HEK293 (cell line): ENCODE measurements around the gene UBE2M.

Experiments used
- CTCF ChIA-PET: fragments of 350-600 bp; formaldehyde crosslinking; extraction: SDS; loops from one replicate; lab custom pipeline; 2021; ENCODE audit warnings: antibody characterized with exemption; lab: Yijun Ruan, JAX
- POLR2A ChIA-PET: fragments of 300-600 bp; formaldehyde crosslinking; extraction: SDS; loops from one replicate; lab custom pipeline; 2020; ENCODE audit warnings: antibody characterized with exemption, inconsistent platforms; lab: Yijun Ruan, JAX
- H3K27ac ChIP-seq: fragments of 200-500 bp; sonication (Bioruptor generic); 2 replicates; pipeline ENCODE4 v1.5.1; 2014; ENCODE audit warnings: low read depth, low read length, control low read depth, inconsistent platforms; ENCODE audit errors: extremely low read depth
- H3K36me3 ChIP-seq, 2 experiments: fragments of 200-500 bp in 1 of 2; sonication (Bioruptor generic) in 1 of 2; 1 replicate in 1 of 2; 2 replicates in 1 of 2; pipeline ENCODE4 v1.5.1; 2014 to 2017; ENCODE audit warnings: inconsistent platforms in 2 of 2, low read length in 2 of 2; ENCODE audit not compliant: control insufficient read depth in 2 of 2, insufficient read depth in 1 of 2
- H3K4me1 ChIP-seq: fragments of 200-500 bp; sonication (Bioruptor generic); 2 replicates; pipeline ENCODE4 v1.5.1; 2014; ENCODE audit warnings: mild to moderate bottlenecking, low read length, inconsistent platforms; ENCODE audit not compliant: control insufficient read depth, insufficient read depth
- H3K4me3 ChIP-seq: 2 replicates; pipeline ENCODE4 v1.5.1; 2011; ENCODE audit warnings: low read depth, mild to moderate bottlenecking, control low read depth, low read length, moderate library complexity
- H3K9me3 ChIP-seq: fragments of 200-500 bp; sonication (Bioruptor generic); 2 replicates; pipeline ENCODE4 v1.5.1; 2014; ENCODE audit warnings: low read depth, low read length, inconsistent platforms; ENCODE audit not compliant: control insufficient read depth, insufficient read depth
- AEBP2 ChIP-seq: fragments of 450-650 bp; formaldehyde crosslinking; IDR thresholded peaks from 2 replicates; pipeline ENCODE4 v1.5.1; 2016; ENCODE audit warnings: missing biosample characterization, missing genetic modification characterization, borderline replicate concordance
- ATF2 ChIP-seq: fragments of 450-650 bp; formaldehyde crosslinking; IDR thresholded peaks from 2 replicates; pipeline ENCODE4 v1.5.1; 2016; ENCODE audit warnings: missing biosample characterization, missing genetic modification characterization, low read depth
- EGR2 ChIP-seq: fragments of 450-650 bp; formaldehyde crosslinking; IDR thresholded peaks from 2 replicates; pipeline ENCODE4 v1.5.1; 2016; ENCODE audit warnings: low read depth, missing biosample characterization, missing genetic modification characterization
- FEZF1 ChIP-seq: fragments of 450-650 bp; formaldehyde crosslinking; IDR thresholded peaks from 2 replicates; pipeline ENCODE4 v1.5.1; 2016; ENCODE audit warnings: missing biosample characterization, missing genetic modification characterization
- GLI2 ChIP-seq: fragments of 450-650 bp; formaldehyde crosslinking; IDR thresholded peaks from 2 replicates; pipeline ENCODE4; 2017; ENCODE audit warnings: missing biosample characterization, missing genetic modification characterization, low read depth, borderline replicate concordance
- GLI4 ChIP-seq: fragments of 450-650 bp; formaldehyde crosslinking; IDR thresholded peaks from 2 replicates; pipeline ENCODE4 v1.5.1; 2016; ENCODE audit warnings: missing biosample characterization, missing genetic modification characterization
- KLF10 ChIP-seq: fragments of 450-650 bp; IDR thresholded peaks from 2 replicates; pipeline ENCODE4 v1.5.1; 2018; ENCODE audit warnings: missing biosample characterization, mild to moderate bottlenecking, missing genetic modification characterization
- KLF7 ChIP-seq: fragments of 450-650 bp; formaldehyde crosslinking; IDR thresholded peaks from 2 replicates; pipeline ENCODE4 v1.5.1; 2016; ENCODE audit warnings: missing biosample characterization, missing genetic modification characterization, borderline replicate concordance
- OSR2 ChIP-seq: fragments of 450-650 bp; formaldehyde crosslinking; IDR thresholded peaks from 2 replicates; pipeline ENCODE4 v1.5.1; 2016; ENCODE audit warnings: missing biosample characterization, missing genetic modification characterization
- SALL2 ChIP-seq: fragments of 450-650 bp; formaldehyde crosslinking; IDR thresholded peaks from 2 replicates; pipeline ENCODE4 v1.5.0; 2017; ENCODE audit warnings: missing biosample characterization, mild to moderate bottlenecking, missing genetic modification characterization, borderline replicate concordance
- YY2 ChIP-seq: fragments of 450-650 bp; formaldehyde crosslinking; IDR thresholded peaks from 2 replicates; pipeline ENCODE4 v1.5.1; 2016; ENCODE audit warnings: missing biosample characterization, missing genetic modification characterization
- ZBTB1 ChIP-seq: fragments of 450-650 bp; formaldehyde crosslinking; IDR thresholded peaks from 2 replicates; pipeline ENCODE4 v1.5.1; 2016; ENCODE audit warnings: missing biosample characterization, missing genetic modification characterization
- ZBTB10 ChIP-seq: fragments of 450-650 bp; formaldehyde crosslinking; IDR thresholded peaks from 2 replicates; pipeline ENCODE4 v1.5.1; 2016; ENCODE audit warnings: missing biosample characterization, missing genetic modification characterization
- ZBTB21 ChIP-seq: fragments of 450-650 bp; formaldehyde crosslinking; IDR thresholded peaks from 2 replicates; pipeline ENCODE4 v1.5.1; 2017; ENCODE audit warnings: missing biosample characterization, missing genetic modification characterization
- ZBTB26 ChIP-seq: fragments of 450-650 bp; formaldehyde crosslinking; optimal IDR thresholded peaks from 2 replicates; pipeline ENCODE3; 2016; ENCODE audit warnings: missing biosample characterization, mild to moderate bottlenecking, missing genetic modification characterization
- ZBTB8A ChIP-seq: fragments of 450-650 bp; formaldehyde crosslinking; IDR thresholded peaks from 2 replicates; pipeline ENCODE4 v1.5.1; 2016; ENCODE audit warnings: missing biosample characterization, missing genetic modification characterization
- ZFP3 ChIP-seq: fragments of 450-650 bp; formaldehyde crosslinking; IDR thresholded peaks from 2 replicates; pipeline ENCODE4 v1.5.1; 2016; ENCODE audit warnings: low read depth, missing biosample characterization, missing genetic modification characterization
- ZNF112 ChIP-seq: fragments of 450-650 bp; formaldehyde crosslinking; IDR thresholded peaks from 2 replicates; pipeline ENCODE4 v1.5.0; 2017; ENCODE audit warnings: missing biosample characterization, missing genetic modification characterization
- ZNF391 ChIP-seq: fragments of 450-650 bp; formaldehyde crosslinking; IDR thresholded peaks from 2 replicates; pipeline ENCODE4 v1.5.1; 2016; ENCODE audit warnings: low read depth, missing biosample characterization, missing genetic modification characterization, borderline replicate concordance
- ZNF510 ChIP-seq: fragments of 450-650 bp; formaldehyde crosslinking; IDR thresholded peaks from 2 replicates; pipeline ENCODE4 v1.5.1; 2018; ENCODE audit warnings: mild to moderate bottlenecking, missing genetic modification characterization, missing biosample characterization; ENCODE audit not compliant: insufficient replicate concordance
- ZNF624 ChIP-seq: fragments of 450-650 bp; formaldehyde crosslinking; IDR thresholded peaks from 2 replicates; pipeline ENCODE4 v1.5.1; 2017; ENCODE audit warnings: missing biosample characterization, missing genetic modification characterization
- ZNF747 ChIP-seq: fragments of 450-650 bp; formaldehyde crosslinking; IDR thresholded peaks from 2 replicates; pipeline ENCODE4 v1.5.1; 2016; ENCODE audit warnings: missing biosample characterization, missing genetic modification characterization
- TF ChIP-seq, protein P1 (sequence below): fragments of 450-650 bp; formaldehyde crosslinking; IDR thresholded peaks from 2 replicates; pipeline ENCODE4 v1.5.1; 2016; ENCODE audit warnings: missing biosample characterization, missing genetic modification characterization
- TF ChIP-seq, protein P2 (sequence below): fragments of 450-650 bp; formaldehyde crosslinking; IDR thresholded peaks from 2 replicates; pipeline ENCODE4 v1.5.1; 2017; ENCODE audit warnings: missing biosample characterization, missing genetic modification characterization

UBE2M gene

DNA sequence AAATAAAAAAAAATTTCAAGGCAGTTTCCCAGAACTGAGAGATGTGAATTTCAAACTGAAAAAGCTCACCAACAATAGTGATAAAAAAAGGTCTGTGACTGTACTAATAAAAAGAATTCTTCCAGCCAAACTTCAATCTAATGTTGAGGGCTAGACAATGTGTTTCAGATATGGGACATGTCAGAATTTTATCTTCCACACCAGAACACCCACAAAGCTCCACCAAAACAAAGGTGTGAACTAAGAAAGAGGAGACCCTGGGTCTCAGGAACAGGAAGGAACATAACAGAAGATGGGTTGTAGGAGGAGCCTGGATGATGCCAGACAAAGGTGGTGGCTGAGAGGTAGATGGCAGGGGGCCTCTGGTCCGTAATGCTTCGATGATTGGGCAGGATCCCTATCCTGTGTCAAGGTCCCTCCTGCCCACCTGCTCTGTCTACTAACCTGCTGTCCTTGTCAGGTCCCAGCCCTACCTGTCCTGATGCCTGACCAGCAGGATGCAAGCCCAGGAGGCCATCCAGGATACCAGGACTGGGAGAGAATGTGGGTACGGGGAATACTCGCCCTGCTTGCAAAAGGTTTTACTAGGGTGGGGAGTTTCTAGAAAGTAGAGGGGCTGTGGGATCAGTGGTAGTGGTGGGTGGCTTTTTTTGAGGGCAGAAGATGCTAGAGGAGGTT, 10.2 kb upstream of the UBE2M start:
- ChIA-PET CTCF (interaction anchor here (0.8 to 1.3 kb wide), 3 partner anchors 12 to 50 kb away, joined by 3 to 4 read pairs (median 4); no protein-coding TSS in a partner anchor), POLR2A (interaction anchor here (1.4 to 4.9 kb wide), 3 partner anchors 9 to 25 kb away, joined by 4 to 28 read pairs (median 5); no protein-coding TSS in a partner anchor)
- no peak overlapping the region; the same call in 1 of the 2 replicates for H3K27ac ChIP-seq

DNA sequence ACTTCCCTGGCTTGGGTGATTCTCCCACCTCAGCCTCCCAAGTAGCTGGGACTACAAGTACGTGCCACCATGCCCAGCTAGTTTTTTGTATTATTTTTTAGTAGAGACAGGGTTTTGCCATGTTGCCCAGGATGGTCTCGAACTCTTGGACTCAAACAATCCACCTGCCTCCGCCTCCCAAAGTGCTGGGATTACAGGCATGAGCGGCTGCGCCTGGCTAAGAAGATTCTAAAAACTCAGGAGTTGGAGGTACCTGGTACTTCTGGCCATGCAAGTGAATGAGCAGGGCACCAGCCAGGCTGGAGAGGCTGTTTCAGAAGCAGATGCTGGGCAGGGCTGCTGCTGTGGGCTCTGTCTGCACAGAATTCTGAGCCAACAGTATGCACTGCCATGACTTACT, 8.6 kb upstream of the UBE2M start:
- Histone ChIP-seq H3K27ac (no peak overlapping the region), H3K36me3 (peaks cover 7 to 53% of the 10 kb centered on the region in 2 experiments; a peak in 2 of 3 replicates), H3K4me1 (no peaks in the 10 kb centered on the region), H3K9me3 (no peaks in the 10 kb centered on the region), H3K4me3 (no peak overlapping the region)
- ChIA-PET POLR2A (interaction anchor here (0.8 to 1.4 kb wide), 2 partner anchors 8 to 203 kb away, joined by 3 to 5 read pairs; no protein-coding TSS in a partner anchor), CTCF (interaction anchor here (0.7 kb wide), 1 partner anchor 51 kb away, joined by 5 read pairs; no protein-coding TSS in a partner anchor)
- TF ChIP-seq ZNF747 (tag by site-specific recombination) (no peak), FEZF1 (tag by site-specific recombination) (no peak), KLF7 (no peak), ZBTB1 (tag by site-specific recombination) (no peak), ZBTB8A (tag by site-specific recombination) (no peak), ZBTB10 (tag by site-specific recombination) (no peak), ZNF624 (tag by site-specific recombination) (no peak), ZFP3 (tag by site-specific recombination) (no peak), OSR2 (tag by site-specific recombination) (no peak)
- TF ChIP-seq, protein P1, sequence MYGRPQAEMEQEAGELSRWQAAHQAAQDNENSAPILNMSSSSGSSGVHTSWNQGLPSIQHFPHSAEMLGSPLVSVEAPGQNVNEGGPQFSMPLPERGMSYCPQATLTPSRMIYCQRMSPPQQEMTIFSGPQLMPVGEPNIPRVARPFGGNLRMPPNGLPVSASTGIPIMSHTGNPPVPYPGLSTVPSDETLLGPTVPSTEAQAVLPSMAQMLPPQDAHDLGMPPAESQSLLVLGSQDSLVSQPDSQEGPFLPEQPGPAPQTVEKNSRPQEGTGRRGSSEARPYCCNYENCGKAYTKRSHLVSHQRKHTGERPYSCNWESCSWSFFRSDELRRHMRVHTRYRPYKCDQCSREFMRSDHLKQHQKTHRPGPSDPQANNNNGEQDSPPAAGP (tag by site-specific recombination), result no peak

More for the DNA sequence above, 10.2 kb upstream of the UBE2M start:
- H3K9me3 ChIP-seq, result no peaks in the 10 kb centered on the region
- TF ChIP-seq ATF2 (tag by site-specific recombination) (no peak), ZNF510 (tag by site-specific recombination) (no peak), SALL2 (no peak), AEBP2 (tag by site-specific recombination) (no peak), ZBTB21 (tag by site-specific recombination) (no peak), ZBTB26 (no peak), KLF10 (tag by site-specific recombination) (no peak), YY2 (no peak), GLI2 (tag by site-specific recombination) (no peak), GLI4 (tag by site-specific recombination) (no peak), ZNF112 (tag by site-specific recombination) (no peak), EGR2 (no peak), ZNF391 (tag by site-specific recombination) (no peak)
- TF ChIP-seq, protein P2, sequence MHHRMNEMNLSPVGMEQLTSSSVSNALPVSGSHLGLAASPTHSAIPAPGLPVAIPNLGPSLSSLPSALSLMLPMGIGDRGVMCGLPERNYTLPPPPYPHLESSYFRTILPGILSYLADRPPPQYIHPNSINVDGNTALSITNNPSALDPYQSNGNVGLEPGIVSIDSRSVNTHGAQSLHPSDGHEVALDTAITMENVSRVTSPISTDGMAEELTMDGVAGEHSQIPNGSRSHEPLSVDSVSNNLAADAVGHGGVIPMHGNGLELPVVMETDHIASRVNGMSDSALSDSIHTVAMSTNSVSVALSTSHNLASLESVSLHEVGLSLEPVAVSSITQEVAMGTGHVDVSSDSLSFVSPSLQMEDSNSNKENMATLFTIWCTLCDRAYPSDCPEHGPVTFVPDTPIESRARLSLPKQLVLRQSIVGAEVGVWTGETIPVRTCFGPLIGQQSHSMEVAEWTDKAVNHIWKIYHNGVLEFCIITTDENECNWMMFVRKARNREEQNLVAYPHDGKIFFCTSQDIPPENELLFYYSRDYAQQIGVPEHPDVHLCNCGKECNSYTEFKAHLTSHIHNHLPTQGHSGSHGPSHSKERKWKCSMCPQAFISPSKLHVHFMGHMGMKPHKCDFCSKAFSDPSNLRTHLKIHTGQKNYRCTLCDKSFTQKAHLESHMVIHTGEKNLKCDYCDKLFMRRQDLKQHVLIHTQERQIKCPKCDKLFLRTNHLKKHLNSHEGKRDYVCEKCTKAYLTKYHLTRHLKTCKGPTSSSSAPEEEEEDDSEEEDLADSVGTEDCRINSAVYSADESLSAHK (tag by site-specific recombination), result no peak
- H3K4me1 ChIP-seq, result no peaks in the 10 kb centered on the region
- H3K4me3 ChIP-seq, result no peak overlapping the region
- peaks cover 7 to 40% of the 10 kb centered on the region in 2 experiments; a peak in 2 of 3 replicates for H3K36me3 ChIP-seq
